CD4-positive, alpha-beta T cell treated with Interleukin-21 for 1 hour (primary cell): ENCODE measurements around the gene REXO4.
A peak's percentile ranks its signal among the peaks of the same experiment; 100 is the strongest.
"Not testable (repeated sequence)": the region's sequence is repeated elsewhere in the genome, so short reads cannot be mapped to it uniquely, and the experiment has no call there.

ENCODE experiments used
- DNase-seq: peaks from one replicate; pipeline ENCODE4 v3.0.0-alpha.2; 2020

REXO4 gene

GRCh38 chr9:133420392-133420827 is 2.6 kb upstream of the REXO4 start:
- DNase-seq: peak; percentile 43

DNA sequence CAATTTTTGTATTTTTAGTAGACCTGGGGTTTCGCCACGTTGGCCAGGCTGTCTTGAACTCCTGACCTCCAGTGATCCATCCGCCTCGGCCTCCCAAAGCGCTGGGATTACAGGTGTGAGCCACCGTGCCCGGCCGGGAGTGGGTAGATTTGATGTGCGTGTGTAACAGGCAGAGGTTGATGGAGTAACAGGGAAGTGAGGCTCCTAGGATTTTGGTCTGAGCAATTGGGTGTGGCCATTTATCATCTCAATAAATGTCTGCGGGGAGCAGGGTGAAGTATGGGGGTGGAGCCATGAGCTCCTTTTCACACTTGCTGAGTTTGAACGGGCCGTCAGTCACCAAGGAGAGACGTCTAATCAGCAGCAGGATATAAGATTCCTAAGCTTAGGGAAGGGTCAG is 1.2 kb upstream of the REXO4 start:
- no peak for DNase-seq

- no peak for DNase-seq
Measured at GRCh38 chr9:133415170-133415569, 2.6 kb downstream of the REXO4 start.

- no peak for DNase-seq
Measured at GRCh38 chr9:133408042-133408441, 9.8 kb downstream of the REXO4 start.

- DNase-seq: peak; percentile 84
Measured at GRCh38 chr9:133406480-133407307, 11.1 kb downstream of the REXO4 start.

- no peak for DNase-seq
Measured at GRCh38 chr9:133405508-133406438, 12.0 kb downstream of the REXO4 start.

DNA sequence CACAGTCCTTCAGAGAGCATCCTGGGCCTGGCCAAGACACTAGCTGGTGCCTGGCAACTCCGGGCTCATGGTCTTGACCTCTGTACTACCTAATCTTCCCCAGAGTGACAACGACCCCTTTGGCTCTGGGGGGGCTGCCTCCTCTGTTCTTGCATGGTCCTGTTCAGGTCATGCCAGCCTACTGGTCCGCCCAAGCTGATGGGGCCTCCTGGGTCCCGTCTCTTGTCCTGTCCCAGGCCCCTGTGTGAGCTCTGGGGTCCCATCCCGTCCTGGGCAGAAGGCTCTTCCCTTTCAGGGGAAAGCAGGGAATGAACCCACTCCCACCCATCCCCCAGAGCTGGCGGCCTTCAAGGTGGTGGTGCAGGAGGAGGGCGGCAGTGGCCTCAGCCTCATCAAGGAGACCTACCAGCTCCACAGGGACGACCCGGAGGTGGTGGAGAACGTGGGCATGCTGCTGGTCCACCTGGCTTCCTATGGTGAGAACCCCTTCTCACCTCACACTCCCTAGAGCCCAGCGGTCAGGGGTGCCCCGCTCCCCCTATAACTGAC is 13.3 kb downstream of the REXO4 start:
- DNase-seq: no peak

- DNase-seq: peak; percentile 66
Measured at GRCh38 chr9:133403766-133404453, 13.9 kb downstream of the REXO4 start.

DNA sequence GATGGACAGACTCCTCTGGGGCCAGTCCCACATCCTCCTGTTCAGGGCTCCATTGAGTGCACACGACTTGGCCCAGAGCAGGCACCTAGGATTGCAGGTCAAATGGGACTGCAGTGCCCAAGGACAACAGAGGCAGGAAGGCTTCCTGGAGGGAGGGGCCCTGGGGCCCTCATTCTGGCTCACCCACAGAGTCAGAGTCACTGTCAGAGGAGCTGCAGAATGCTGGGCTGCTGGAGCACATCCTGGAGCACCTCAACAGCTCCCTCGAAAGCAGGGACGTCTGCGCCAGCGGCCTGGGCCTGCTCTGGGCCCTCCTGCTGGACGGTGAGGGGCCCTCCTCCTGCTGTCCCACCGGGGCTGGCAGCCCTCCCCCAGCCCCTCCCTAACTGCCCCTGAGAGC is 15.1 kb downstream of the REXO4 start:
- no peak for DNase-seq

DNA sequence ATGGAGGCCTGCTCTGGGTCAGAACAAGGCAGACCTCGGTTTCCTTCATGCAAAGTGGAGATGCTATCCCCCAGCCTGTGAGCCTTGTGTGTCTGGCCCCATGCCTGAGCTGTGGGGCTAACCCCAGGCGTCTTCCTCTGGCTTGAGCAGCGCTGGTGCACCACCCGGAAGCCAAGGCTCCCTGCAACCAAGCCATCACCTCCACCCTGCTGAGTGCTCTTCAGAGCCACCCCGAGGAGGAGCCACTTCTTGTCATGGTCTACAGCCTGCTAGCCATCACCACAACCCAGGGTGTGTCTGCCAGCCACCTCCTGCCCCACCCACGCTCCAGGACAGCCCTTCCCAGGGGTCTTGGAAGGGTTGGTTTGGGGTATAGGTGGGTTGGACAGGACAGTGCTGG is 16.2 kb downstream of the REXO4 start:
- DNase-seq: no peak

GRCh38 chr9:133400292-133400691 is 17.5 kb downstream of the REXO4 start:
- no peak for DNase-seq

- no peak for DNase-seq
Measured at GRCh38 chr9:133397895-133398294, 19.9 kb downstream of the REXO4 start.

- no peak for DNase-seq
Measured at GRCh38 chr9:133397370-133397769, 20.4 kb downstream of the REXO4 start.

- DNase-seq: no peak
Measured at GRCh38 chr9:133396952-133397351, 20.9 kb downstream of the REXO4 start.

- no peak for DNase-seq
Measured at GRCh38 chr9:133394687-133395271, 23.0 kb downstream of the REXO4 start.

GRCh38 chr9:133393399-133393798 is 24.4 kb downstream of the REXO4 start:
- no peak for DNase-seq

DNA sequence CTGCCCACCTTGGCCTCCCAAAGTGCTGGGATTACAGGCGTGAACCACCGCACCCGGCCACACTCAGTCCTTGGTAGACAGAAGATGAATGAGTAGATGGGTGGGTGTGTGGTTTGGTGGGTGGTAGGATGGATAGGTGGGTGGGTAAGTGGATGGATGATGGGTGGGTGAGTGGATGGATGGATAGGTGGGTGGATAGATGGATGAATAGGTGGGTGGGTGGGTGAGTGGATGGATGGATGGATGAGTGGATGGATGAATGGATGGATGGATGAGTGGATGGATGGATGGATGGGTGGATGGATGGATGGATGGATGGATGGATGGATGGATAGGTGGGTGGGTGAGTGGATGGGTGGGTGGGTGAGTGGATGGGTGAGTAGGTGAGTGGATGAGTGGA is 25.5 kb downstream of the REXO4 start:
- DNase-seq: not testable (repeated sequence)

- not testable (repeated sequence) for DNase-seq
Measured at GRCh38 chr9:133391449-133391848, 26.4 kb downstream of the REXO4 start.

- DNase-seq: no peak
Measured at GRCh38 chr9:133390713-133391112, 27.1 kb downstream of the REXO4 start.

GRCh38 chr9:133389562-133389961 is 28.2 kb downstream of the REXO4 start:
- no peak for DNase-seq

DNA sequence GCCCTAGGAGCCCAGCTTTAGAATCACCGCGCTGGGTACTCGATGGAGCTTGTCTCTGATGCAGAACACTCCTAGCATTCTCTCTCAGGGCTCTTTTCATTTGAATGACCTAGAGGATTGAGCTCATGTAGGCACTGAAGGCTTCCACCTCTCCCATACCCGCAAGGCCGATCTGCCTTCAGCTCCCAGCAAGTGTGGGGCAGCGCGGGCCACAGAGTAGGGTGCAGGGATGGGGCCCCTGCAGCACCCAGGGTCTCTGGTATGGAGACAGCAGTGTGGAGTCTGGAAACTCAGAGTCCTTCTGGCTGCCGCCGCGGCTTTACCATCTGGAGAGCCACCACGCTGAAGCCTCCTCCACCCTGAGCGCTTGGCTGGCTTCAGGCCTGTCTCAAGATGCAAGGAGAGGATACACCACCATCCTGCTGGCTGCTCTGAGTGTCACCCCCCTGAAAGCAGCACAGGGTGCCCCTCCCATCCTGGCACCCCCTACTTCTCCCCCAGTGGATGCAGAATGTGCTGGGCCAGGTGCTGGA is 28.7 kb downstream of the REXO4 start:
- DNase-seq: no peak

DNA sequence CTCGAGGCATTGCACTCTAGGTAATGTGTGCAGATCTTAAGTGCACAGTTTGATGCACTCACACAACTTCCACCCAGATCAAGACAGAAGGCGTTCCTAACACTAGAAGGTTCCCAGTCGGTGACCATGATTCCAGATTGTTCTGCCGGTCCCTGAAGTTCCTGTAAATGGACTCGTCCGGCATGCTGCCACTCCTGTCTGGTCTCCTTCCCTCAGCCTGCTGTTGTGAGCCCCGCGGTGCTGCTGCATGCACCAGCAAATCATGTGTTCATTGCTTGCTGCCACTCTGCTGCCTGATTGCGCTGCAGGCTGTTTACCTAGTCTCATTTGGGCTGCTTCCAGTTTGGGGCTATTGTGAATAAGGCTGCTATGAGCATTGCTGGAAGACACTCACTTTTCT is 30.1 kb downstream of the REXO4 start:
- DNase-seq: no peak
